WTC11 (cell line): ENCODE measurements around the gene NAALADL1. TPM values are rescaled to one million over a fixed set of nuclear protein-coding genes. Genes with fewer than 3 reads are reported as not detected.

Experiments used
- ATAC-seq: fragments of 200-7000 bp; cut with Tn5 transposase; 2 replicates; pipeline ENCODE4 v1.10.0; 2021; ENCODE audit warnings: mild to moderate bottlenecking, moderate library complexity
- CTCF ChIA-PET: fragments of 300-600 bp; sonication (Branson Sonifier 250); formaldehyde crosslinking; loops from one replicate; lab custom pipeline; 2021; ENCODE audit warnings: antibody characterized with exemption; lab: Charles Lee
- POLR2A ChIA-PET: fragments of 350-600 bp; sonication (Branson Sonifier 250); formaldehyde crosslinking; loops from one replicate; lab custom pipeline; 2021; ENCODE audit warnings: antibody characterized with exemption; lab: Charles Lee
- DNase-seq: peaks from one replicate; pipeline ENCODE4 v3.0.0; 2021; ENCODE audit warnings: low spot score
- H3K27ac Mint-ChIP-seq: 2 replicates; pipeline ENCODE4 v1.8.0; 2021; ENCODE audit warnings: mixed read lengths
- H3K27me3 Mint-ChIP-seq: 2 replicates; pipeline ENCODE4 v1.8.0; 2021; ENCODE audit warnings: low read depth, mild to moderate bottlenecking, moderate library complexity, mixed read lengths
- H3K36me3 Mint-ChIP-seq: 2 replicates; pipeline ENCODE4 v1.8.0; 2021; ENCODE audit warnings: mixed read lengths
- H3K4me1 Mint-ChIP-seq: 2 replicates; pipeline ENCODE4 v1.8.0; 2022; ENCODE audit warnings: mixed read lengths
- H3K4me3 Mint-ChIP-seq: 2 replicates; pipeline ENCODE4 v1.8.0; 2021; ENCODE audit warnings: mild to moderate bottlenecking, moderate library complexity, mixed read lengths
- H3K9me3 Mint-ChIP-seq: 2 replicates; pipeline ENCODE4 v1.8.0; 2021; ENCODE audit warnings: mixed read lengths
- ATF1 ChIP-seq: sonication (generic); formaldehyde crosslinking; IDR thresholded peaks from 2 replicates; pipeline ENCODE4 v1.8.1; 2023; ENCODE audit warnings: mild to moderate bottlenecking, moderate library complexity, missing genetic modification reagents
- CREB1 ChIP-seq: sonication (generic); formaldehyde crosslinking; IDR thresholded peaks from 2 replicates; pipeline ENCODE4 v1.8.0; 2023; ENCODE audit warnings: mild to moderate bottlenecking, missing genetic modification reagents
- ELF4 ChIP-seq: sonication (generic); formaldehyde crosslinking; IDR thresholded peaks from 2 replicates; pipeline ENCODE4 v1.8.1; 2022; ENCODE audit warnings: low read depth, mild to moderate bottlenecking, moderate library complexity, missing genetic modification reagents
- GABPB1 ChIP-seq: sonication (generic); formaldehyde crosslinking; IDR thresholded peaks from 2 replicates; pipeline ENCODE4 v1.8.1; 2023; ENCODE audit warnings: mild to moderate bottlenecking, missing genetic modification reagents
- JAZF1 ChIP-seq: fragments of 250-450 bp; sonication (Bioruptor Pico); IDR thresholded peaks from 2 replicates; pipeline ENCODE4 v1.9.0; 2021; ENCODE audit warnings: moderate library complexity, mild to moderate bottlenecking, inconsistent platforms
- JUN ChIP-seq: sonication (generic); formaldehyde crosslinking; IDR thresholded peaks from 2 replicates; pipeline ENCODE4 v1.8.0; 2023; ENCODE audit warnings: mild to moderate bottlenecking, missing genetic modification reagents
- NFYB ChIP-seq: sonication (generic); formaldehyde crosslinking; conservative IDR thresholded peaks from 2 replicates; pipeline ENCODE4 v1.8.0; 2022; ENCODE audit warnings: low read depth, missing genetic modification reagents
- OVOL2 ChIP-seq: fragments of 250-450 bp; sonication (Bioruptor Pico); IDR thresholded peaks from 2 replicates; pipeline ENCODE4 v1.9.0; 2021; ENCODE audit warnings: mild to moderate bottlenecking, borderline replicate concordance
- PRDM15 ChIP-seq: sonication (generic); formaldehyde crosslinking; IDR thresholded peaks from 2 replicates; pipeline ENCODE4 v1.8.0; 2022; ENCODE audit warnings: missing genetic modification reagents
- PREB ChIP-seq: sonication (generic); formaldehyde crosslinking; IDR thresholded peaks from 2 replicates; pipeline ENCODE4 v1.8.1; 2022; ENCODE audit warnings: mild to moderate bottlenecking, missing genetic modification reagents, moderate library complexity, borderline replicate concordance
- RORB ChIP-seq: fragments of 250-450 bp; sonication (Bioruptor Pico); IDR thresholded peaks from 2 replicates; pipeline ENCODE4 v1.9.0; 2021; ENCODE audit warnings: mild to moderate bottlenecking
- TEAD1 ChIP-seq: sonication (generic); formaldehyde crosslinking; IDR thresholded peaks from 2 replicates; pipeline ENCODE4 v1.8.0; 2022; ENCODE audit warnings: mild to moderate bottlenecking, missing genetic modification reagents
- TEAD4 ChIP-seq: sonication (generic); formaldehyde crosslinking; IDR thresholded peaks from 2 replicates; pipeline ENCODE4 v1.8.0; 2022; ENCODE audit warnings: mild to moderate bottlenecking, missing genetic modification reagents
- TP53 ChIP-seq: sonication (generic); formaldehyde crosslinking; IDR thresholded peaks from 2 replicates; pipeline ENCODE4 v1.8.1; 2023; ENCODE audit warnings: mild to moderate bottlenecking, missing genetic modification reagents
- ZNF671 ChIP-seq: fragments of 250-450 bp; sonication (Bioruptor Pico); IDR thresholded peaks from 2 replicates; pipeline ENCODE4 v1.8.0; 2021; ENCODE audit warnings: mild to moderate bottlenecking
- total RNA-seq: library from RNA; stranded (reverse); gene quantifications from 3 replicates; pipeline ENCODE4 v1.2.3, GENCODE V29; 2021
- TF ChIP-seq, protein P1 (sequence below): sonication (generic); formaldehyde crosslinking; IDR thresholded peaks from 2 replicates; pipeline ENCODE4 v1.8.1; 2022; ENCODE audit warnings: low read depth, missing genetic modification reagents, borderline replicate concordance
- TF ChIP-seq, protein P2 (sequence below): sonication (generic); formaldehyde crosslinking; conservative IDR thresholded peaks from 2 replicates; pipeline ENCODE4 v1.8.1; 2022; ENCODE audit warnings: mild to moderate bottlenecking, missing genetic modification reagents

NAALADL1 gene
- total RNA-seq, 1 experiment from 2014 or later = 4.5 TPM

DNA sequence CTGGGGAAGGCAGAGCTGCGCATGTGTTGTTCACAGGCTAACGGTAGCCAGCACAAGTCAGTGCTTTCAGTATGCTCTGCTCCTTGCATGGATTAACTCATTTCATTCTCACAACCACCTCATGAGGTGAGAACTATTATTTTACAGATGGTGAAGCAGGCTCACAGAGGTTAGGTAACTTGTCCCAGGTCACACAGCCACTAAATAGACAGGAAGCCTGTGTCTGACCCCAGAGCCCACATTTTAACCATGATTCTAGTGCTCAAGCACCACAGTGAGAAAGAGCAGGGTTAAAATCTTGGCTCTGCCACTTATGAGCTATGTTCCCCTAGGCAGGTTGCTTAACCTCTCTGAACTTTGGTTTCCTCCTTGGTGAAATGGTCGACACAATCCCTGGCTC is 37.4 kb downstream of the NAALADL1 start:
- no peak overlapping the region for H3K27ac Mint-ChIP-seq
- H3K9me3 Mint-ChIP-seq = no peaks in the 10 kb centered on the region
- H3K27me3 Mint-ChIP-seq = no peaks in the 10 kb centered on the region
- ATAC-seq (no peak), DNase-seq (no peak)
- no peak overlapping the region for H3K4me3 Mint-ChIP-seq
- ChIA-PET POLR2A (no interaction called here), CTCF (no interaction called here)
- H3K36me3 Mint-ChIP-seq = peaks cover 45% of the 10 kb centered on the region
- TF ChIP-seq JUN (CRISPR knock-in tag) = no peak
- TF ChIP-seq, protein P1, sequence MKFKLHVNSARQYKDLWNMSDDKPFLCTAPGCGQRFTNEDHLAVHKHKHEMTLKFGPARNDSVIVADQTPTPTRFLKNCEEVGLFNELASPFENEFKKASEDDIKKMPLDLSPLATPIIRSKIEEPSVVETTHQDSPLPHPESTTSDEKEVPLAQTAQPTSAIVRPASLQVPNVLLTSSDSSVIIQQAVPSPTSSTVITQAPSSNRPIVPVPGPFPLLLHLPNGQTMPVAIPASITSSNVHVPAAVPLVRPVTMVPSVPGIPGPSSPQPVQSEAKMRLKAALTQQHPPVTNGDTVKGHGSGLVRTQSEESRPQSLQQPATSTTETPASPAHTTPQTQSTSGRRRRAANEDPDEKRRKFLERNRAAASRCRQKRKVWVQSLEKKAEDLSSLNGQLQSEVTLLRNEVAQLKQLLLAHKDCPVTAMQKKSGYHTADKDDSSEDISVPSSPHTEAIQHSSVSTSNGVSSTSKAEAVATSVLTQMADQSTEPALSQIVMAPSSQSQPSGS (CRISPR knock-in tag) = no peak
- TF ChIP-seq OVOL2 (CRISPR knock-in tag) = no peak
- no peak for TF ChIP-seq ELF4 (CRISPR knock-in tag)
- TF ChIP-seq, all 79 proteins: peak for 0
- peaks cover 8% of the 10 kb centered on the region for H3K4me1 Mint-ChIP-seq

DNA sequence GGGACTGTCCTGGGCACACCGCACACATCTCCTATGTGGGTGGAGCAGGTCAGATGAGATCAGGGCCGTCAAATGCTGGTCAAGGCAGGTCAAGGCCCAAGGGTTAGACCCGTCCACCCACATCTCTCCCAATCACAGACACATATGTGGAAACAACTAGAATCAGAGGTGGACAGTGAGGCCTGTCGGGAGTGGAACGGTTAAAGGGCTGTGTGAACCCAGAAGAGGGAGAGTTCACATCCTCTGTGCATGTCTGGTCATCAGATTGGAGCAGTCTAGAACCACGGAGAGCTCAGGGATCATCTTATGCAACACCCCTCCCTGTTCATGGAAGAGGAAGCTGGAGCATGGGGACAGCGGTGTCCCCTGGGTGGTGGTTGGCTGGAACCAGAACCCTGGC is 38.5 kb downstream of the NAALADL1 start:
- peaks cover 11% of the 10 kb centered on the region for H3K4me1 Mint-ChIP-seq
- ATAC-seq = no peak
- CTCF ChIA-PET = no interaction called here

DNA sequence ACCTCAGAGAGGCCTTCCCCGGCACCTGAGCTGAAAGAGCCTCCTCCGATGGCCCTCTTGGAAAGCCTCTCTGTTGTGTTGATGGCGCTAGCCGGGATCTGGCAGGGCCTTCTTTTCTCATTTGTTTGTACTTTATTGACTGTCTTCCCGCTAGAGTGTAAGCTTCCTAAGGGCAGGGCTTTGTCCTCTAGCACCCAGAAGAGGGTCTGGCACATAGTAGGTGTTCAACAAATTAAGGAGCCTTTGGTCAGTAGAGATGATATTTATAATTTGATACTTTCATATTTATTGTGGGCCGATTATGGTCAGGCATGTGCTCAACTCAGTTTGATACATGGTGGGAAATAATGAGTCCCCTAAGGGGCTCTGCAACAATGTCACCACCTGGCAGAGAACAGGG is 40.4 kb downstream of the NAALADL1 start:
- peaks cover 16% of the 10 kb centered on the region for H3K4me1 Mint-ChIP-seq
- TF ChIP-seq PREB (no peak), RORB (CRISPR knock-in tag) (no peak), TEAD1 (CRISPR knock-in tag) (no peak), ATF1 (CRISPR knock-in tag) (no peak), NFYB (CRISPR knock-in tag) (no peak), TP53 (no peak), ZNF671 (CRISPR knock-in tag) (no peak), TEAD4 (CRISPR knock-in tag) (no peak), PRDM15 (CRISPR knock-in tag) (no peak), CREB1 (CRISPR knock-in tag) (no peak)
- TF ChIP-seq, protein P2, sequence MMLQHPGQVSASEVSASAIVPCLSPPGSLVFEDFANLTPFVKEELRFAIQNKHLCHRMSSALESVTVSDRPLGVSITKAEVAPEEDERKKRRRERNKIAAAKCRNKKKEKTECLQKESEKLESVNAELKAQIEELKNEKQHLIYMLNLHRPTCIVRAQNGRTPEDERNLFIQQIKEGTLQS (CRISPR knock-in tag) = no peak
- H3K9me3 Mint-ChIP-seq = no peaks in the 10 kb centered on the region
- no peak overlapping the region for H3K27ac Mint-ChIP-seq
- ChIA-PET CTCF (no interaction called here), POLR2A (no interaction called here)
- peaks cover 45% of the 10 kb centered on the region for H3K36me3 Mint-ChIP-seq
- no peaks in the 10 kb centered on the region for H3K27me3 Mint-ChIP-seq
- H3K4me3 Mint-ChIP-seq = no peak overlapping the region
- ATAC-seq = no peak
- DNase-seq = no peak

More for the DNA sequence above, 38.5 kb downstream of the NAALADL1 start:
- Mint-ChIP-seq H3K27ac (no peak overlapping the region), H3K4me3 (no peak overlapping the region), H3K27me3 (no peaks in the 10 kb centered on the region), H3K9me3 (no peaks in the 10 kb centered on the region)
- DNase-seq = no peak
- TF ChIP-seq JAZF1 (no peak), GABPB1 (CRISPR knock-in tag) (peak; percentile 35; the same call in 1 of the 2 replicates)
- TF ChIP-seq, all 79 proteins: peak for 1
- POLR2A ChIA-PET = no interaction called here
- H3K36me3 Mint-ChIP-seq = peaks cover 45% of the 10 kb centered on the region
